ENCODE data around the gene THRA. TPM values are rescaled to one million over a fixed set of nuclear protein-coding genes. Genes with fewer than 3 reads are reported as not detected.

THRA gene
- total and polyA plus RNA-seq, 2 donors from 2014 or later = 40.8 to 63.9 TPM

DNA sequence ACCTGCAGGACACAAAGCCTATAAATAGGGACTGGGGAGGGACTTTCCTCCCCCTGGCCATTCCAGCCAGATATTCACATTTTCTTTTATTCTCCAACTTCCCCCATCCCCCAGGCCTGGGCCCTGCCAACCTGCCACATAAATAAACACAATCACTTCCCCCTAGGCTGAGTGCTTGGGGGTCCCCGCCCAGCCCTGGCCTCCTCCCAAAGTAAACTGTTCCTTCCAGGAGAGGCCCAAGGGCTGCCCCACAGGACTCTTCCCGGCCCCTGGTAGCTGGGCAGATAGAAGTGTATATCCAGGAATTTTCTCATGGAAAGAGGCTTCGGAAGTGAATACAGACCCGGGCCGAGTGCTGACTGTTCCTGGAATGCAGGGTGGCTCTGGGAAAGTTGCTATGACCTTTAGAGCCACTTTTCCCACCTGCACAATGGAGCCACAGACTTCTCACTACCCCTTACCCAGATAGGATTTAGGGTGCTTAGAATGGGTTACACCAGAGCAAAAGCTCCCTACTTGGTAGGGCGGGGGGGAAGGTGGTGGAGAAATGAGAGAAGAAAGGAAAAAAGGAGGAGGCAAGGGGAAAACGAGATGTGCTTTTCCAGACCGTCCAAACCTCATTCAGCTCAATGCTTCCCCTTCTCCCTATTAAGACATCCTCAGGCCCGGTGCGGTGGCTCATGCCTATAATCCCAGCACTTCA lies 39.0 kb upstream of the THRA start:
- Histone ChIP-seq H3K4me3 (ENCODE audit: low read length in 3 of 3) (no peak overlapping the region), H3K36me3 (ENCODE audit: control insufficient read depth in 2 of 3, insufficient read depth in 3 of 3, low read length in 3 of 3) (peaks cover 9 to 36% (median 29%) of the 10 kb centered on the region in 3 donors), H3K27me3 (ENCODE audit: control insufficient read depth, insufficient read depth, low read length) (no peaks in the 10 kb centered on the region), H3K9ac (ENCODE audit: low read length in 3 of 3) (no peak overlapping the region), H3K27ac (ENCODE audit: low read depth in 2 of 2, low read length in 2 of 2) (no peak overlapping the region), H3K4me1 (ENCODE audit: control insufficient read depth in 2 of 3, insufficient read depth in 2 of 3, low read depth in 1 of 3, low read length in 3 of 3) (peaks cover 0 to 3% (median 0%) of the 10 kb centered on the region in 3 donors), H3K9me3 (ENCODE audit: control insufficient read depth in 2 of 3, insufficient read depth in 1 of 3, low read length in 3 of 3) (no peaks in the 10 kb centered on the region)
- intact Hi-C loops (cut with DNase I) = no loop called here
- TF ChIP-seq, protein P1, sequence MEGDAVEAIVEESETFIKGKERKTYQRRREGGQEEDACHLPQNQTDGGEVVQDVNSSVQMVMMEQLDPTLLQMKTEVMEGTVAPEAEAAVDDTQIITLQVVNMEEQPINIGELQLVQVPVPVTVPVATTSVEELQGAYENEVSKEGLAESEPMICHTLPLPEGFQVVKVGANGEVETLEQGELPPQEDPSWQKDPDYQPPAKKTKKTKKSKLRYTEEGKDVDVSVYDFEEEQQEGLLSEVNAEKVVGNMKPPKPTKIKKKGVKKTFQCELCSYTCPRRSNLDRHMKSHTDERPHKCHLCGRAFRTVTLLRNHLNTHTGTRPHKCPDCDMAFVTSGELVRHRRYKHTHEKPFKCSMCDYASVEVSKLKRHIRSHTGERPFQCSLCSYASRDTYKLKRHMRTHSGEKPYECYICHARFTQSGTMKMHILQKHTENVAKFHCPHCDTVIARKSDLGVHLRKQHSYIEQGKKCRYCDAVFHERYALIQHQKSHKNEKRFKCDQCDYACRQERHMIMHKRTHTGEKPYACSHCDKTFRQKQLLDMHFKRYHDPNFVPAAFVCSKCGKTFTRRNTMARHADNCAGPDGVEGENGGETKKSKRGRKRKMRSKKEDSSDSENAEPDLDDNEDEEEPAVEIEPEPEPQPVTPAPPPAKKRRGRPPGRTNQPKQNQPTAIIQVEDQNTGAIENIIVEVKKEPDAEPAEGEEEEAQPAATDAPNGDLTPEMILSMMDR (IDR thresholded peaks at IDR 0.05; ENCODE audit: borderline replicate concordance, extremely low read depth, insufficient read depth) = no peak
- peak in 2 of 5 donors; percentile 62 to 85 for DNase-seq
- FAIRE-seq = no peak

DNA sequence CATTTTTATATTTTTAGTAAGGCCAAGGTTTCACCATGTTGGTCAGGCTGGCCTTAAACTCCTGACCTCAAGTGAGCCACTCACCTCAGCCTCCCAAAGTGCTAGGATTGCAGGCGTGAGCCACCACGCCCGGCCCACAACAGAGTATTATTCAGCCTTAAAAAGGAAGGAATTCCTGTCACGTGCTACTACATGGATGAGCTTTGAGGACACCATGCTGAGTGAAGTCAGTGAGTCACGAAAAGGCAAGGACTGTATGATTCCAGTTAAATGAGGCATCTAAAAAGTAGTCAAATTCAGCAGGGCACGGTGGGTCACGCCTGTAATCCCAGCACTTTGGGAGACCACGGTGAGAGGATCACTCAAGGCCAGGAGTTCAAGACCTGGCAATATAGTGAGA lies 37.9 kb upstream of the THRA start:
- intact Hi-C loops (cut with DNase I) = no loop called here
- Histone ChIP-seq H3K9me3 (ENCODE audit: control insufficient read depth in 2 of 3, insufficient read depth in 1 of 3, low read length in 3 of 3) (no peaks in the 10 kb centered on the region), H3K9ac (ENCODE audit: low read length in 3 of 3) (no peak overlapping the region), H3K27me3 (ENCODE audit: control insufficient read depth, insufficient read depth, low read length) (no peaks in the 10 kb centered on the region), H3K27ac (ENCODE audit: low read depth in 2 of 2, low read length in 2 of 2) (no peak overlapping the region), H3K4me1 (ENCODE audit: control insufficient read depth in 2 of 3, insufficient read depth in 2 of 3, low read depth in 1 of 3, low read length in 3 of 3) (peaks cover 0 to 3% (median 0%) of the 10 kb centered on the region in 3 donors), H3K36me3 (ENCODE audit: control insufficient read depth in 2 of 3, insufficient read depth in 3 of 3, low read length in 3 of 3) (peaks cover 9 to 47% (median 37%) of the 10 kb centered on the region in 3 donors), H3K4me3 (ENCODE audit: low read length in 3 of 3) (no peak overlapping the region)
- FAIRE-seq (no peak), DNase-seq (no peak)
- TF ChIP-seq, protein P1 (IDR thresholded peaks at IDR 0.05; ENCODE audit: borderline replicate concordance, extremely low read depth, insufficient read depth) = no peak

DNA sequence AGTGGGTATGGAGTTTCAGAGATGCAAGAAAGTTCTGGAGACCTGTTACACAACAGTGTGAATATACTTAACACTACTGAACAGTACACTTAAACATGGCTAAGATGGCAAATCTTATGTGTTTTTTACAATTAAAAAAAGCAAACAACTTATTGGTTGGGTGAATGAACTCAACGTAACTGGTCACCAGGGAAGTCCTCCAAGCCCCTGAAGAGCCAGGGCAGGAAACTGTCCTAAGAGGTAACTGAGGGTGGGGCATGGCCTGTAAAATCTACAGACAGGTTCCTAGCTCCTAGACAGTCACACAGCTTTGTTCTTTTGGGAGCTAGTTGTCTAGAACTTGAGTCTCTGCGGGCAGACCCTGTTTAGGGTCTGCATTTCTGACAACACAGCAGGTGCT lies 37.2 kb upstream of the THRA start:
- Histone ChIP-seq H3K27me3 (ENCODE audit: control insufficient read depth, insufficient read depth, low read length) (no peaks in the 10 kb centered on the region), H3K9ac (ENCODE audit: low read length in 3 of 3) (no peak overlapping the region), H3K27ac (ENCODE audit: low read depth in 2 of 2, low read length in 2 of 2) (no peak overlapping the region), H3K4me3 (ENCODE audit: low read length in 3 of 3) (no peak overlapping the region), H3K9me3 (ENCODE audit: control insufficient read depth in 2 of 3, insufficient read depth in 1 of 3, low read length in 3 of 3) (no peaks in the 10 kb centered on the region), H3K36me3 (ENCODE audit: control insufficient read depth in 2 of 3, insufficient read depth in 3 of 3, low read length in 3 of 3) (peaks cover 9 to 48% (median 35%) of the 10 kb centered on the region in 3 donors), H3K4me1 (ENCODE audit: control insufficient read depth in 2 of 3, insufficient read depth in 2 of 3, low read depth in 1 of 3, low read length in 3 of 3) (peaks cover 0 to 3% (median 0%) of the 10 kb centered on the region in 3 donors)
- no peak for FAIRE-seq
- DNase-seq = no peak
- intact Hi-C loops (cut with DNase I) = no loop called here
- TF ChIP-seq, protein P1 (IDR thresholded peaks at IDR 0.05; ENCODE audit: borderline replicate concordance, extremely low read depth, insufficient read depth) = no peak

Data from kidney (tissue), 14 donors.